A549 treated with Mapracorat at 1 μM for 4 hours (cell line): ENCODE results near the gene TAF4. TPM values are rescaled to one million over a fixed set of nuclear protein-coding genes. Genes with fewer than 3 reads are reported as not detected.

ENCODE experiments used
- total RNA-seq: library from RNA; stranded (reverse); fragments of 200-300 nt; extraction: Qiagen RNA extraction; gene quantifications from 5 replicates; pipeline ENCODE4 v1.2.3, GENCODE V29; 2022

Gene TAF4, protein sequence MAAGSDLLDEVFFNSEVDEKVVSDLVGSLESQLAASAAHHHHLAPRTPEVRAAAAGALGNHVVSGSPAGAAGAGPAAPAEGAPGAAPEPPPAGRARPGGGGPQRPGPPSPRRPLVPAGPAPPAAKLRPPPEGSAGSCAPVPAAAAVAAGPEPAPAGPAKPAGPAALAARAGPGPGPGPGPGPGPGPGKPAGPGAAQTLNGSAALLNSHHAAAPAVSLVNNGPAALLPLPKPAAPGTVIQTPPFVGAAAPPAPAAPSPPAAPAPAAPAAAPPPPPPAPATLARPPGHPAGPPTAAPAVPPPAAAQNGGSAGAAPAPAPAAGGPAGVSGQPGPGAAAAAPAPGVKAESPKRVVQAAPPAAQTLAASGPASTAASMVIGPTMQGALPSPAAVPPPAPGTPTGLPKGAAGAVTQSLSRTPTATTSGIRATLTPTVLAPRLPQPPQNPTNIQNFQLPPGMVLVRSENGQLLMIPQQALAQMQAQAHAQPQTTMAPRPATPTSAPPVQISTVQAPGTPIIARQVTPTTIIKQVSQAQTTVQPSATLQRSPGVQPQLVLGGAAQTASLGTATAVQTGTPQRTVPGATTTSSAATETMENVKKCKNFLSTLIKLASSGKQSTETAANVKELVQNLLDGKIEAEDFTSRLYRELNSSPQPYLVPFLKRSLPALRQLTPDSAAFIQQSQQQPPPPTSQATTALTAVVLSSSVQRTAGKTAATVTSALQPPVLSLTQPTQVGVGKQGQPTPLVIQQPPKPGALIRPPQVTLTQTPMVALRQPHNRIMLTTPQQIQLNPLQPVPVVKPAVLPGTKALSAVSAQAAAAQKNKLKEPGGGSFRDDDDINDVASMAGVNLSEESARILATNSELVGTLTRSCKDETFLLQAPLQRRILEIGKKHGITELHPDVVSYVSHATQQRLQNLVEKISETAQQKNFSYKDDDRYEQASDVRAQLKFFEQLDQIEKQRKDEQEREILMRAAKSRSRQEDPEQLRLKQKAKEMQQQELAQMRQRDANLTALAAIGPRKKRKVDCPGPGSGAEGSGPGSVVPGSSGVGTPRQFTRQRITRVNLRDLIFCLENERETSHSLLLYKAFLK
- total RNA-seq, result 14.2 to 18.7 TPM (median 17.4 TPM) in 5 replicates

DNA sequence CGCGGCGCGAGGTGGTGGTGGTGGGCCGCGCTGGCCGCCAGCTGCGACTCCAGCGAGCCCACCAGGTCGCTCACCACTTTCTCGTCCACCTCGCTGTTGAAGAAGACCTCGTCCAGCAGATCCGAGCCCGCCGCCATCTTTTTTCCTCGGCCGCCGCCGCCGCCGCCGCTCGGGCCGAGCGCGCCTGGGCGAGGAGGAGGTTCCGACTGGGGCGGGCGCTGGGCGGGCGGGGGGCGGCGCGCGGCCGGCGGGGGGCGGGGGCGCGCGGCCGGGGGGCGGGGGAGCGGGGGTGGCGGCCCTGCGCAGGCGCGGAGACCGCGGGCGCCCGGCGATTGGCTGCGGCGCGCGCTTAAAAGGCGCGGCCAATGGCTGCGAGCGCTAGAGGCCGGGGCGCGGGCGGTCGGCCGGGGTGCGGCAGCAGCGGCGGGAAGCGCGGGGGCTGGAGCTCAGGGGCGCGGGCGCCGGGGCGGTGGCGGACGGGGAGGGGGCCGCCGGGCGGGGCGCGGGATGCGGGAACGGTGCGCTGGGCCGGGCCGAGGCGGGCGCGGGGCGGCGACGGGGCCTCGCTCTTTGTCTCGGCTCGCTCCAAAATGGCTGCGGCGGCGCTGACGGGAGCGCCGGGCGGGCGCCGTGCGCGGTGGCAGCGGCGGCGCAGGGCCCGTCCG is at the start of gene TAF4:
Gene TAF4, minus strand, starts transcription at position 208 of the 665 bp plus-strand sequence. Its CDS starts 71 bp downstream, at position 137.

Other genes starting within 250 kb of the TAF4 start
- 21.5 to 26.4 TPM (median 26.3 TPM) in 5 replicates for gene LSM14B, start 56.6 kb upstream of the TAF4 start, total RNA-seq
- 481 to 596 TPM (median 560 TPM) in 5 replicates for gene PSMA7, start 77.5 kb upstream of the TAF4 start, total RNA-seq
- 6.1 to 10.7 TPM (median 9.4 TPM) in 5 replicates for gene SS18L1, start 77.9 kb upstream of the TAF4 start, total RNA-seq
- 29.6 to 40.6 TPM (median 37.1 TPM) in 5 replicates for gene MTG2, start 117.1 kb upstream of the TAF4 start, total RNA-seq
- gene HRH3, start 154.4 kb upstream of the TAF4 start, total RNA-seq, result not detected in 5 replicates
- 16.5 to 21.5 TPM (median 21.2 TPM) in 5 replicates for gene OSBPL2, start 172.6 kb upstream of the TAF4 start, total RNA-seq
- 152 to 196 TPM (median 187 TPM) in 5 replicates for gene ADRM1, start 237.1 kb upstream of the TAF4 start, total RNA-seq